ENCODE results near the gene ZNF487.
"Not testable (repeated sequence)": the region's sequence is repeated elsewhere in the genome, so short reads cannot be mapped to it uniquely, and the experiment has no call there.

Gene ZNF487

GRCh38 chr10:43430926-43431663 lies 5.8 kb upstream of the ZNF487 start:
- in situ Hi-C loops (cut with MboI; ENCODE audit: low sequenced_read_pairs), result no loop called here

- in situ Hi-C loops (cut with MboI; ENCODE audit: low sequenced_read_pairs), result no loop called here
Measured at GRCh38 chr10:43437141-43437870, 395 bp downstream of the ZNF487 start.

- in situ Hi-C loops (cut with MboI; ENCODE audit: low sequenced_read_pairs), result no loop called here
Measured at GRCh38 chr10:43440463-43441134, 3.7 kb downstream of the ZNF487 start.

- in situ Hi-C loops (cut with MboI; ENCODE audit: low sequenced_read_pairs), result no loop called here
Measured at GRCh38 chr10:43444323-43444722, 7.4 kb downstream of the ZNF487 start.

DNA sequence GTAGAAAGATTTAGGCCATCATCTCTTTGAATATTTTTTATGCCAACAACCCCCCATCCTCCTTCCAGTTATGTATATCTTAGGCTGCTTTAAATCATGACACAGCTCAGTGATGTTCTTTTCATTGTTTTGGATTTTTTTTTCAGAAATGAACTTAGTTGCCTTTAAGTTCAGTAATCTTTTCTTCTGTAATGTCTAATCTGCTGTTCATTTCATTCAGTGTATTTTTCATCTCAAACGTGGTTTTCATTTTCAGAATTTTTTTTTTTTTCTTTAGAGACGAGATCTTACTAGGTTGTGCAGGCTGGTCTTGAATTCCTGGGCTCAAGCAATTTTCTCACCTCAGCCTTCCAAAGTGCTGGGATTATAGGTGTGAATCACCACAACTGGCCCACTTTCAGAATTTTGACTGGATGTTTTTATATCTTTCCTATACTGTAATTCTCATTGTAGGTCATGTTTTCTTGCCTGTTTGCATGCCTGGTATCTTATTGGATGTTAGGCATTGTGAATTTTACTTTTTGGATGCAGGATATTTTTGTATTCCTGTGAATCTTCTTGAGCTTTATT lies 8.1 kb downstream of the ZNF487 start:
- in situ Hi-C loops (cut with MboI; ENCODE audit: low sequenced_read_pairs), result no loop called here

- in situ Hi-C loops (cut with MboI; ENCODE audit: low sequenced_read_pairs), result not testable (repeated sequence)
Measured at GRCh38 chr10:43446219-43447017, 9.5 kb downstream of the ZNF487 start.

DNA sequence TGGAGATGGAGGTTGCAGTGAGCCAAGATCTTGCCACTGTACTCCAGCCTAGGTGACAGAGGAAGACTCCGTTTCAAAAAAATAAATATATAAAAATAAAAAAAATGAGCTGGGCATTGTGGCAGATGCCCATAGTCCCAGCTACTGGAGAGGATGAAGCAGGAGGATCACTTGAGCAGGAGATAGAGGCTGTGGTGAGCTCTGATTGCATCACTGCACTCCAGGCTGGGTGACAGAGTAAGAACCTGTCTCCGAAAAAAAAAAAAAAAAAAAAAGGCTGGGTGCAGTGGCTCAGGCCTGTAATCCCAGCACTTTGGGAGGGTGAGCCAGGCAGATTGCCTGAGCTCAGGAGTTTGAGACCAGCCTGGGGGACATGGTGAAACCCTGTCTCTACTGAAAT lies 11.8 kb downstream of the ZNF487 start:
- in situ Hi-C loops (cut with MboI; ENCODE audit: low sequenced_read_pairs), result no loop called here

- in situ Hi-C loops (cut with MboI; ENCODE audit: low sequenced_read_pairs), result no loop called here
Measured at GRCh38 chr10:43452356-43452914, 15.5 kb downstream of the ZNF487 start.

DNA sequence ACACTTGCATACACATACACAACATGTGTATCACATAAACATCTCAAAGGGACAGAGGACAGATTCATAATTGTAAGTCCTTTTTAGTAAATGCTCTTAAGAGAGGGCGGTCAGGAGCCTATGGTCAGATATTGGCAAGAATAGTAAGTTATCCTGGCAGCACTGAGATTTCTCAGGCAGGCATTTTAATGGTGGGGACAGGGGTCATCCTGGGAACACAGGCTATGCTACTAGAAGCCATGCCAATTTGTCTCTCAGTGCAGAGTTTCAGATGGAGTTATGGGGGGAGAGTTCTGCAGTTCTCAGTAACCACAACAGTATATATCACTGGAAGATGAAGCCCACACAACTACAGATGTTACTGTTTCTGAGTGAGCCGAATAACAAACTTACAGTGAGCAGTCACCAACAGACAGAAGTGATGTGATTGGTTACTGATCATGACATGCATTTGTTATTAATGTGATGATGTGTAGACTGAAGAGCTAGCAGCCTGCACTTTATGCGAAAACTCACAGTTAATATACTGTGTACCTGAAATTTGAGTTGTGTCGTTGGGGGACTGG lies 16.4 kb downstream of the ZNF487 start:
- in situ Hi-C loops (cut with MboI; ENCODE audit: low sequenced_read_pairs), result no loop called here

GRCh38 chr10:43454025-43454424 lies 17.1 kb downstream of the ZNF487 start:
- in situ Hi-C loops (cut with MboI; ENCODE audit: low sequenced_read_pairs), result not testable (repeated sequence)

DNA sequence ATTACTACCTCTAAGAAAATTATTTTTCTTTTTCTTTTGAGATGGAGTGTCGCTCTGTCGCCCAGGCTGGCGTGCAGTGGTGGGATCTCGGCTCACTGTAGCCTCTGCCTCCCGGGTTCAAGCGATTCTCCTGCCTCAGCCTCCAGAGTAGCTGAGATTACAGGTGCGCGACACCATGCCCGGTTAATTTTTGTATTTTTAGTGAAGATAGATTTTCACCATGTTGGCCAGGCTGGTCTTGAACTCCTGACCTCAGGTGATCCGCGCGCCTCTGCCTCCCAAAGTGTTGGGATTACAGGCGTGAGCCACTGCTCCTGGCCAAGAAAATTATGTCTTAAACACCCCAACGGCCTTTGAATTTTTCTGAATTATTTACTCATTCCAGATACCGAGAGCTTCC lies 19.6 kb downstream of the ZNF487 start:
- in situ Hi-C loops (cut with MboI; ENCODE audit: low sequenced_read_pairs), result not testable (repeated sequence)

DNA sequence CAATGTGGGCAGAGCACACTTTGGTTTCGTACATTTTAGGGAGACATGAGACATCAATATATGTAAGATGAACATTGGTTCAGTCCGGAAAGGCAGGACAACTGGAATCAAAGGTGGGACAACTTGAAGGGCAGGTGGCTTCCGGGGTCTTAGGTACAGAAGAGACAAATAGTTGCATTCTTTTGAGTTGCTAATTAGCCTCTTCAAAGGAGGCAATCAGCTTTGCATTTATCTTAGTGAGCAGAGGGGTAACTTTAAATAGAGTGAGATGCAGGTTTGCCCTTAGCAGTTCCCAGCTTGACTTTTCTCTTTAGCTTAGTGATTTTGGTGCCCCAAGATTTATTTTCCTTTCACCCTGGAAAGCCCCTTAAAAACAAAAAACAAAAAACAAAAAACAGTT lies 21.3 kb downstream of the ZNF487 start:
- in situ Hi-C loops (cut with MboI; ENCODE audit: low sequenced_read_pairs), result no loop called here

GRCh38 chr10:43461950-43462349 lies 25.0 kb downstream of the ZNF487 start:
- in situ Hi-C loops (cut with MboI; ENCODE audit: low sequenced_read_pairs), result no loop called here

DNA sequence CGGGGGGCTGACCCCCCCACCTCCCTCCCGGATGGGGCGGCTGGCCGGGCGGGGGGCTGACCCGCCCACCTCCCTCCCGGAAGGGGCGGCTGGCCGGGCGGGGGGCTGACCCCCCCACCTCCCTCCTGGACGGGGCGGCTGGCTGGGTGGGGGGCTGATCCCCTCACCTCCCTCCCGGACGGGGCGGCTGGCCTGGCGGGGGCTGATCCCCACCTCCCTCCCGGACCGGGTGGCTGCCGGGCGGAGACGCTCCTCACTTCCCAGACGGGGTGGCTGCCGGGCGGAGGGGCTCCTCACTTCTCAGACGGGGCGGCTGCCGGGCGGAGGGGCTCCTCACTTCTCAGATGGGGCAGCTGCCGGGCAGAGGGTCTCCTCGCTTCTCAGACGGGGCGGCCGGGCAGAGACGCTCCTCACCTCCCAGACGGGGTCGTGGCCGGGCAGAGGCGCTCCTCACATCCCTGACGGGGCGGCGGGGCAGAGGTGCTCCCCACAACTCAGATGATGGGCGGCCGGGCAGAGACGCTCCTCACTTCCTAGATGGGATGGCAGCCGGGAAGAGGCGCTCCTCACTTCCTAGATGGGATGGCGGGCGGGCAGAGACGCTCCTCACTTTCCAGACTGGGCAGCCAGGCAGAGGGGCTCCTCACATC lies 28.3 kb downstream of the ZNF487 start:
- in situ Hi-C loops (cut with MboI; ENCODE audit: low sequenced_read_pairs), result not testable (repeated sequence)

- in situ Hi-C loops (cut with MboI; ENCODE audit: low sequenced_read_pairs), result not testable (repeated sequence)
Measured at GRCh38 chr10:43465736-43466120, 28.8 kb downstream of the ZNF487 start.

DNA sequence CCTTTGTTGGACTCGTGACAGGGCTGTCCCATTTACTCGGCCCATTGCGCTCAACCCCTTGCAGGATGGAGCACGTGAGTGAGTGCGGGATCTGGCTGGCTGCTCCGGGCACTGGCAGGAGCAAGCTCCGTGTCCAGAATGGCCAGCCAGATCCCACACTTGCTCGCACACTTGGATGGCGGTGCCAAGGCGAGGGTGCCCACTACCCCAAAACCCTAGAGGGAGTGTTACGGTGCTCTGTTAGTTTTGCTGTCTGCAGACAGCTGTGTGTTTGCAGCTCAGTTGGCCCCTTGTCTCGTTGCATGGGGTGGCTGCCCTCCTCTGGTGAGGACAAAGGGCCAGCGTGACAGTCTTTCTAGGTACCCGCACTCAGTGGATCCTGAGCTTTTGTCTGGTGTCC lies 34.2 kb downstream of the ZNF487 start:
- in situ Hi-C loops (cut with MboI; ENCODE audit: low sequenced_read_pairs), result no loop called here

- in situ Hi-C loops (cut with MboI; ENCODE audit: low sequenced_read_pairs), result no loop called here
Measured at GRCh38 chr10:43471935-43472720, 35.2 kb downstream of the ZNF487 start.

DNA sequence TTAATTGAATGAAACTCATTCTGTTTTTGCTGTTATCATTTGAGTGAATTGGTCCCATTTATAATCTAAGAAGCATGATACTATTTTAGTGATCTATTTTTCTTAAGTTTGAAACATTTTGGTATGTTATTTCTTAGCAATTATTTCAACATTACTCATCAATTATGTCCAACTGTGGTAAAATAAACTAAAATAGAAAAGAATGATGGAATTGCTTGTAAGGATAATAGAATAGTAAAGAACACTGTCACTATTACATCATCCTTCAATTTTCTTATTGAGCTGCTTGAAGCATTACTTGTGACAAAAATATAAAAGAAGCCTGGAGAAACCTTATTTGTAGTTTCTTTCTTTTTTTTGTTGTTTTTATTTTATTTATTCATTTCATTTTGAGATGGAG lies 42.4 kb downstream of the ZNF487 start:
- in situ Hi-C loops (cut with MboI; ENCODE audit: low sequenced_read_pairs), result no loop called here

Measured in hTERT RPE-1 (cell line).